Vagina (tissue), 2 donors: Measurements from ENCODE around the gene HOXD8.

ENCODE experiments used
- CTCF ChIP-seq, 3 experiments: fragments of 450-650 bp in 2 of 3; fragments of 200-600 bp in 1 of 3; sonication (generic) in 1 of 3; IDR thresholded peaks; one replicate each; pipeline ENCODE4 v1.5.1; 2017 to 2019; ENCODE audit warnings: antibody characterized with exemption in 3 of 3, mild to moderate bottlenecking in 2 of 3, moderate library complexity in 2 of 3
- POLR2AphosphoS5 ChIP-seq, 2 donors: sonication (generic); formaldehyde crosslinking; IDR thresholded peaks; one replicate each; pipeline ENCODE4 v1.9.0; 2017; ENCODE audit warnings: antibody characterized with exemption in 2 of 2, mild to moderate bottlenecking in 2 of 2, low read depth in 1 of 2; ENCODE audit not compliant: insufficient read depth in 1 of 2

- TF ChIP-seq CTCF (IDR thresholded peaks at IDR 0.05) (no peak), POLR2AphosphoS5 (IDR thresholded peaks at IDR 0.05; ENCODE audit: insufficient read depth in 1 of 2, low read depth in 1 of 2) (no peak)
Observed at GRCh38 chr2:176175709-176176607, 46.5 kb downstream of the HOXD8 start.
